GM12875 (cell line): Measurements from ENCODE around the gene LGALS3BP.

ENCODE experiments used
- H3K4me3 ChIP-seq: one replicate; pipeline ENCODE4 v1.5.1; 2011; ENCODE audit warnings: low read depth, low read length, control low read depth
- CTCF ChIP-seq: IDR thresholded peaks from 2 replicates; pipeline ENCODE4 v1.5.1; 2011; ENCODE audit warnings: low read depth, mild to moderate bottlenecking, control low read depth, inconsistent platforms, low read length, moderate library complexity, borderline replicate concordance; ENCODE audit not compliant: insufficient read depth

The LGALS3BP gene

GRCh38 chr17:78974635-78975591 is 4.8 kb downstream of the LGALS3BP start:
- no peak for TF ChIP-seq CTCF
- no peak overlapping the region for H3K4me3 ChIP-seq

DNA sequence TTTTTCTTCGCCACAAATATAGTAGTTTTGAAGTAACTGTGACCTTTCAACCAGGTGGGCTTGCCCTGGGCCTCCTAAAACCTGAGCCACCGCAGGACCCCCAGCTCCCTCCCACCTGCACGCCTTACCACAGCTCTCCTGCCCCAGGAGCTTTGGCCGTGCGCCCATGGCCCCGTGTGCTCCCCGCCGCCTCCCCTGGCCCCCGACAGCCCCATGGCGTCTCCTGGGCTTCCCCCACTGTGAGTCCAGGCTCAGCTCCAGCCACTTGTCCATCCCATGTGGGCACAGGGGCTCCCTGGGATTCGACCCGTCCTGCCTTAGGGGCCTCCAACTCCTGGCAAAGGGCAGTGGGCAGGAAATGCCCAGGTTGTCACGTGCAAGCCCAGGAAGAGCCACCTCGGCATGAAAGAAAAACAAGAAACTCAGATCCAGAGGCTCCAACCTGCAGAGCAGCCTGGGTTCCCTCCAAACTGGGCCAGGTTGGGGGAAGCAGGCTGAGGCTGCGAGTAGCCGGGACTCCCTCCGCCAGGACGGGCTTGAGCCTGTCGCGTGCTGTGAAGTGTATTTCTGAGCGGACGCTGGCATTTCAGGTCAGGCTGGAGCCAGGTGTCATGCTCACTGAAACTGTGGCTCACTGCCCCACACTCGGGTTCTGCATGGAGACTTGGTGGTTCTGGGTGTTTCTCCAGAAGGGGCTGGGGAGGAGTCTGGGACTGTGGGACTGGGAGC is 5.8 kb downstream of the LGALS3BP start:
- H3K4me3 ChIP-seq: no peak overlapping the region
- TF ChIP-seq CTCF: no peak

- TF ChIP-seq CTCF: no peak
- H3K4me3 ChIP-seq: no peak overlapping the region
These were observed 6.5 kb downstream of the LGALS3BP start for GRCh38 chr17:78973196-78973595.

DNA sequence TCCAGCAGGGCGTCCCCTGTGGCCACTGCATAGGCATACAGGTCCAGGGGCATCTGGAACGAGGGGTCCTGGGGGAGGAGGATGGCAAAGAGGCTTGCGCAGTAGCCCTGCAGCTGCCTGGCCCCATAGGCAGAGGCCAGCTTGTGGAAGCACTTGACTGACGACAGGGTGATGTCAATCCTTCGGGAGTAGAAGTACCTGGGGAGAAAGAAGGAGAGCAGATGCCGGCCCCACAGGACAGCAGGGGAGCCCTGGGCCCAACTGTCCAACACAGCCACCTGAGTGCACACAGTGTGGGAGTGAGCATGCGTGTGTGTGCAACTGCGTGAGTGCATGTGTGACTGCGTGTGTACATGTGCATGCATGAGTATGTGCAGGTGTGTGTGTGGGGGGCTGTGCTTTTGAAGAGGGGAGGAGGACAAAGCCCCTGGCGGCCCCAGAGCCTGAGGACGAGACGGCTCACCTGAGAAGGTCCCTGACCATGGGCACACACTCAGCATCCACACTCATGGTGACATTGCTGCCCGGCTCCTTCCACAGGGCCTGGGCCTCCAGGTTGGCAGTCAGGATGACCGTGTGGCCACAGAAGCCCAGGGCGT is 7.1 kb downstream of the LGALS3BP start:
- TF ChIP-seq CTCF: no peak
- no peak overlapping the region for H3K4me3 ChIP-seq

DNA sequence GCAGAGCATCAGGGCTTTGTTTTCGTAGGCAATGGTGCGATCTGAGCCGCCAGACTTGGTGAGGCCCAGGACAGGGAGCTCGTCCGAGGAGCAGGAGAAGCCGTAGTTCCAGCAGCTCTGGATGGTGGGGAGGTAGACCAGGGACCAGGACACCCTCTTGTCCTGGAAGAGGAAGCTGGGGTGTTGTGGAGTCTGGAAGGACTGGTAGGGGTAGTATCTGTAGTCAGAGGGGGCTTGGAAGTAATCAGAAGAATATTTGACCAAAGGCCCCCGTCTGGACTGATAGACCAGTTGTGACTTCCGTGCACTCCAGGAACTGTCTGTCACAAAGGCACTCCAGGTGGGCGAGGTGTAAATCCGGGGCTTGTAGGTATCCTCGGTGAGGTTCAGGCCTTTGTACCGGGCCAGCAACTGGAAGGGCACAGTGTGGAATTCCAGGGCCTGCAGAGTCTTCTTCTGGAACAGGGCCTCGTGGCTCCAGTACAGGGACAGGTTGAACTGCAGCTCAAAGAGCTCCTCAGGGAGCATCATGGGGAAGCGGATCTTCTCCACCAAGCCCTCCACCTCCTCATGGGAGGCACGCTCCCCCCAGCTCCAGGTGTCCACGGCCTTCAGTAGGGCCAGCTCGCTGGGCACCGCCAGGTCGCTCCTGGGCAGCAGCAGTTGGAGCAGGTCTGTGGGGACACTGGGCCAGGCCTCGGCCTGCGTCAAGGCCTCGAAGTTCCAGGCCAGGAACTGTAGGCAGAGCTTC is 7.8 kb downstream of the LGALS3BP start:
- TF ChIP-seq CTCF: no peak
- H3K4me3 ChIP-seq: no peak overlapping the region

- no peak overlapping the region for H3K4me3 ChIP-seq
- peak; percentile 81 for TF ChIP-seq CTCF
These were observed 8.6 kb downstream of the LGALS3BP start for GRCh38 chr17:78970834-78971755.
